Upper lobe of left lung (tissue), 4 donors: ENCODE results near the gene FADS2.

Source experiments
- CTCF ChIP-seq, 6 experiments: fragments of 450-650 bp in 4 of 6; fragments of 200-600 bp in 2 of 6; sonication (generic) in 2 of 6; IDR thresholded peaks; one replicate each; pipeline ENCODE4 v1.5.1; 2016 to 2019; ENCODE audit warnings: antibody characterized with exemption in 6 of 6
- POLR2A ChIP-seq, 4 donors: fragments of 450-650 bp; IDR thresholded peaks; one replicate each; pipeline ENCODE4 v1.5.1; 2016 to 2017; ENCODE audit warnings: antibody characterized with exemption in 4 of 4, mild to moderate bottlenecking in 2 of 4

- TF ChIP-seq CTCF (IDR thresholded peaks at IDR 0.05) (no peak), POLR2A (IDR thresholded peaks at IDR 0.05) (no peak)
Observed at GRCh38 chr11:61781585-61781984, 46.5 kb upstream of the FADS2 start.
